Gastrocnemius medialis (tissue), 4 donors: ENCODE data around the gene AMER2. TPM values are rescaled to one million over a fixed set of nuclear protein-coding genes. Genes with fewer than 3 reads are reported as not detected.

Experiments
- ATAC-seq, 2 donors: fragments of 150-250 bp; one replicate each; pipeline ENCODE4 v1.9.1; 2016
- DNase-seq, 2 donors: peaks; one replicate each; pipeline ENCODE4 v3.0.0-alpha.2; 2019
- H3K27ac ChIP-seq, 4 donors: fragments of 200-600 bp; sonication (generic); 1 replicate in 1 of 4; 2 replicates in 3 of 4; pipeline ENCODE4 v1.5.1; 2016 to 2018; ENCODE audit warnings: mild to moderate bottlenecking in 2 of 4, moderate library complexity in 1 of 4
- H3K27me3 ChIP-seq, 3 donors: fragments of 200-600 bp; sonication (generic) in 2 of 3; 1 replicate in 1 of 3; 2 replicates in 2 of 3; pipeline versions ENCODE4 v1.5.1 to v1.6.0; 2016 to 2019; ENCODE audit warnings: mild to moderate bottlenecking in 1 of 3, moderate library complexity in 1 of 3
- H3K36me3 ChIP-seq, 2 donors: fragments of 200-600 bp; sonication (generic) in 1 of 2; one replicate each; pipeline ENCODE4 v1.5.1; 2017 to 2018
- H3K4me1 ChIP-seq, 2 donors: fragments of 200-600 bp; sonication (generic) in 1 of 2; one replicate each; pipeline ENCODE4 v1.5.1; 2016 to 2017; ENCODE audit warnings: mild to moderate bottlenecking in 2 of 2
- H3K4me3 ChIP-seq, 4 donors: fragments of 200-600 bp; sonication (generic) in 3 of 4; 1 replicate in 1 of 4; 2 replicates in 3 of 4; pipeline ENCODE4 v1.5.1; 2016 to 2019; ENCODE audit warnings: mild to moderate bottlenecking in 2 of 4
- H3K9me3 ChIP-seq, 3 donors: fragments of 200-600 bp; sonication (generic) in 2 of 3; 1 replicate in 1 of 3; 2 replicates in 2 of 3; pipeline ENCODE4 v1.5.1; 2016 to 2019
- POLR2A ChIP-seq, 2 donors: fragments of 450-650 bp; IDR thresholded peaks; one replicate each; pipeline ENCODE4 v1.6.1; 2017; ENCODE audit warnings: antibody characterized with exemption in 2 of 2, mild to moderate bottlenecking in 2 of 2, moderate library complexity in 2 of 2
- in situ Hi-C, 4 donors: fragments of 200-750 bp; cut with MboI; loops; one replicate each; pipeline versions ENCODE4 v1.15.0 to v1.8.0; 2017; ENCODE audit warnings: low sequenced_read_pairs in 4 of 4
- intact Hi-C: fragments of 100-400 bp; cut with DNase I; formaldehyde crosslinking; loops from one replicate; pipeline ENCODE4 v1.15.1; 2023; ENCODE audit warnings: low total_unique reads
- total RNA-seq, 4 donors: library from RNA; depleted of rRNA; stranded (reverse); fragments of >200 nt; gene quantifications; one replicate each; pipeline versions ENCODE4 v1.1.0 to v1.2.3, GENCODE V29; 2016
- TF ChIP-seq, protein P1 (sequence below), 5 experiments: fragments of 450-650 bp in 3 of 5; fragments of 200-600 bp in 2 of 5; sonication (generic) in 2 of 5; IDR thresholded peaks in 4 of 5; conservative IDR thresholded peaks in 1 of 5; 1 replicate in 4 of 5; 2 replicates in 1 of 5; pipeline ENCODE4 v1.5.1; 2016 to 2019; ENCODE audit warnings: antibody characterized with exemption in 5 of 5, mild to moderate bottlenecking in 3 of 5, moderate library complexity in 3 of 5

AMER2 gene
- total RNA-seq, 4 donors from 2014 or later = 0.10 to 0.87 (median 0.27) TPM; not detected in 1

DNA sequence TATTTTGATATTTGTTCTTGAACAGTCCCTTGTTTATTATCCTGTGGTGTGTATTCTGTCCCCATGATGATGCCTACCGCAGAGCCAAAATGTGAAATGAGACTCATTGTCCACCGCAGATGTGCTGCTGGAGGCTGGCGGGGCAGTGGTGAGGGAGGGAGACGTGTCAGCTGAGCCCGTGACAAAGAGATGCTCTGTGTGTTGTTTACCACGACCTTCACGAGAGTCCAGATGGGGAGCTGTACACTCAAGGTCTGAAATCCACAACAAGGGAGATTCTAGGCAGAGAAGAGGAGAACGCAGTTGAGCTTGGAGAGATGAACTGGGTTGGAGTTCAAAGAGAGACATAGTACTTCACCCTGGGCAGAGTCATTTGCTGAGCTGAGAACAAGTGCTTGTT, 20.8 kb upstream of the AMER2 start:
- intact Hi-C loops = no loop called here
- H3K4me1 ChIP-seq = no peaks in the 10 kb centered on the region
- DNase-seq (no peak), ATAC-seq (no peak)
- H3K9me3 ChIP-seq = no peaks in the 10 kb centered on the region
- TF ChIP-seq, protein P1, sequence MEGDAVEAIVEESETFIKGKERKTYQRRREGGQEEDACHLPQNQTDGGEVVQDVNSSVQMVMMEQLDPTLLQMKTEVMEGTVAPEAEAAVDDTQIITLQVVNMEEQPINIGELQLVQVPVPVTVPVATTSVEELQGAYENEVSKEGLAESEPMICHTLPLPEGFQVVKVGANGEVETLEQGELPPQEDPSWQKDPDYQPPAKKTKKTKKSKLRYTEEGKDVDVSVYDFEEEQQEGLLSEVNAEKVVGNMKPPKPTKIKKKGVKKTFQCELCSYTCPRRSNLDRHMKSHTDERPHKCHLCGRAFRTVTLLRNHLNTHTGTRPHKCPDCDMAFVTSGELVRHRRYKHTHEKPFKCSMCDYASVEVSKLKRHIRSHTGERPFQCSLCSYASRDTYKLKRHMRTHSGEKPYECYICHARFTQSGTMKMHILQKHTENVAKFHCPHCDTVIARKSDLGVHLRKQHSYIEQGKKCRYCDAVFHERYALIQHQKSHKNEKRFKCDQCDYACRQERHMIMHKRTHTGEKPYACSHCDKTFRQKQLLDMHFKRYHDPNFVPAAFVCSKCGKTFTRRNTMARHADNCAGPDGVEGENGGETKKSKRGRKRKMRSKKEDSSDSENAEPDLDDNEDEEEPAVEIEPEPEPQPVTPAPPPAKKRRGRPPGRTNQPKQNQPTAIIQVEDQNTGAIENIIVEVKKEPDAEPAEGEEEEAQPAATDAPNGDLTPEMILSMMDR (IDR thresholded peaks at IDR 0.05 in 4 of 5, conservative IDR thresholded peaks at IDR 0.05 in 1 of 5) = no peak
- TF ChIP-seq POLR2A (IDR thresholded peaks at IDR 0.05) = no peak
- in situ Hi-C loops = no loop called here
- H3K36me3 ChIP-seq = no peaks in the 10 kb centered on the region
- H3K27me3 ChIP-seq = peaks cover 0 to 3% (median 0%) of the 10 kb centered on the region in 3 donors
- H3K4me3 ChIP-seq = no peak overlapping the region
- H3K27ac ChIP-seq = no peak overlapping the region

DNA sequence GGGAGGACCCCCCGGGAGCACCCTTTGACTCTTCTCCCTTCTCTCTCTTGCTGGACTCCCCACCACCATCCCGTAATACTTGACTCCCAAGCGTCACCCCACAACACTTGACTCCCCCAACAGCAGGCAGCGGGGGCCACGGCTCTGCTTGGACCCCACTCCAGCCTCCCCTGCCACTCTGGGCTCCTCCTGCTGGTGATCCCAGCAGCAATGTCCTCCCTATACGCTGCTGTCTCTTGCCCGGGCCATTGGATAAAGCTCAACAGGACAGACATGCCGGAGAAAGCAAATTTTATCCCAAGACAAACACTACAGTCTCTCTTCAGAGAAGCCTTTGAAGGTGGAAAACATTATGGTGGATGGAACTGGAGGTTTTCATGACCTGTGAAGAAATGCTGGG, 20.4 kb upstream of the AMER2 start:
- intact Hi-C loops = no loop called here
- no peak for ATAC-seq
- no peak overlapping the region for H3K27ac ChIP-seq

DNA sequence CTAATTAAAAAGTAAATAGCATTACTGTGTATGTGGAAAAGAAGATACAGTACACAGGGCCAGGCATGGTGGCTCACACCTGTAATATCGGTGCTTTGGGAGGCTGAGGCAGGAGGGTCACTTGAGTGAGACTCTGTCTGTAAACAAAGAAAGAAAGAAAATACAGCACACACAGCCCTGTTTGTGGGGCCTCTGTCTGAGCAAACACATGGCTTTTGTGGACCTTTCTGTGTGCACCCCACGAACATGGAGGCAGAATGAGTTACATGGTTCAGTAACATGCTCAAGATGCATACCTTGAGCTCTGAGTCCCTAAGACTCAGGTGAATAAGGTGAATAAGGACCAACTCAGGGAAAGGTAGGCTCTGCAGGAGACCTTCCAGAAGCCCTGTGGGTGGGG, 20.0 kb upstream of the AMER2 start:
- Histone ChIP-seq H3K27me3 (peaks cover 0 to 3% (median 0%) of the 10 kb centered on the region in 3 donors), H3K9me3 (no peaks in the 10 kb centered on the region), H3K4me1 (no peaks in the 10 kb centered on the region), H3K36me3 (no peaks in the 10 kb centered on the region), H3K4me3 (no peak overlapping the region), H3K27ac (no peak overlapping the region)
- no peak for TF ChIP-seq POLR2A (IDR thresholded peaks at IDR 0.05)
- TF ChIP-seq, protein P1 (IDR thresholded peaks at IDR 0.05 in 4 of 5, conservative IDR thresholded peaks at IDR 0.05 in 1 of 5) = no peak
- intact Hi-C loops (no loop called here), in situ Hi-C loops (no loop called here)
- DNase-seq (no peak), ATAC-seq (no peak)

More for the DNA sequence above, 20.4 kb upstream of the AMER2 start:
- DNase-seq = no peak
- no peak overlapping the region for H3K4me3 ChIP-seq
- no peaks in the 10 kb centered on the region for H3K4me1 ChIP-seq
- H3K36me3 ChIP-seq = no peaks in the 10 kb centered on the region
- peaks cover 0 to 3% (median 0%) of the 10 kb centered on the region in 3 donors for H3K27me3 ChIP-seq
- no peak for TF ChIP-seq POLR2A (IDR thresholded peaks at IDR 0.05)
- TF ChIP-seq, protein P1 (IDR thresholded peaks at IDR 0.05 in 4 of 5, conservative IDR thresholded peaks at IDR 0.05 in 1 of 5) = no peak
- in situ Hi-C loops = no loop called here
- no peaks in the 10 kb centered on the region for H3K9me3 ChIP-seq

DNA sequence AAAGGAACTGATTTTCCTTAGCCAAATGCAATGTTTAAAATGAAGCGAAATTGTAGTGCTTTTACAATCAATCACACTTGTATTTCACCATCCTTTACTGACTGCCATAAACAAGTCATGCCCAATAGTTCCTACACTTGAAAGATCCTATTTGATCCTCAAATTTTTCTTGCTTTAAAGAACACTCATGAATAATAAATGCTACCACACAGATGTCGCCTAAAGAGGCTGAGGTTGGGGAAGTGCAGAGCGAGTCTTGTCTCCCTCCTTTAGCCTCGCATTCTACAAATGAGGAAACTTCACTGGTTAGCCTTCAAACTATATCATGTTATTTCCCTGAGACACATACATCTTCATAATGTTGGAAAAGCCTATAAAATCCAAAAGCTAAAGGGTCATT, 18.7 kb upstream of the AMER2 start:
- H3K27me3 ChIP-seq = peaks cover 0 to 3% (median 0%) of the 10 kb centered on the region in 3 donors
- in situ Hi-C loops = no loop called here
- intact Hi-C loops = no loop called here
- no peaks in the 10 kb centered on the region for H3K36me3 ChIP-seq
- TF ChIP-seq, protein P1 (IDR thresholded peaks at IDR 0.05 in 4 of 5, conservative IDR thresholded peaks at IDR 0.05 in 1 of 5) = no peak
- no peak for TF ChIP-seq POLR2A (IDR thresholded peaks at IDR 0.05)
- H3K27ac ChIP-seq = no peak overlapping the region
- no peaks in the 10 kb centered on the region for H3K4me1 ChIP-seq
- ATAC-seq = no peak
- no peak overlapping the region for H3K4me3 ChIP-seq
- no peaks in the 10 kb centered on the region for H3K9me3 ChIP-seq
- DNase-seq = no peak

DNA sequence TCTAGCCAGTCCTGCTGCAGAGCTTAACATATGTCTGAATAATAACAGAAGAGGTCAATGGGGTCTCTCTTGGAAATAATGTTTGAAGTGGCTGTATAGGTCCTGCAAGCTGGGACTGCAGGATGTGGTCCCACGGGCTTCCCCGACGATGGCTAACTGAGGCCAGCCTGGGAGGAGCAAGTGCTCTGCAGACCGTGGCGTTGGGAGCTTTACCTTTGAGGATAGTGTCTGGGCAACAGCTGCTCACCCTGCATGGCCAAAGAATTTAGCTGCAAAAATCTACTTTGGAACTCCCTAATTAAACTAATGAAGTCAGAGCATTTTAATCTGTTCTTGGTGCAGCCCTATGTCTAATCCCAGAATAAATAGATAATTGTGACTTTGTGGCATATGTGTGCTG, 18.2 kb upstream of the AMER2 start:
- H3K27me3 ChIP-seq = peaks cover 0 to 3% (median 0%) of the 10 kb centered on the region in 3 donors

More for the DNA sequence above, 18.2 kb upstream of the AMER2 start:
- H3K36me3 ChIP-seq = no peaks in the 10 kb centered on the region
- TF ChIP-seq, protein P1 (IDR thresholded peaks at IDR 0.05 in 4 of 5, conservative IDR thresholded peaks at IDR 0.05 in 1 of 5) = no peak
- TF ChIP-seq POLR2A (IDR thresholded peaks at IDR 0.05) = no peak
- no peak overlapping the region for H3K27ac ChIP-seq
- ATAC-seq = no peak
- H3K4me3 ChIP-seq = no peak overlapping the region
- no peak for DNase-seq
- H3K4me1 ChIP-seq = no peaks in the 10 kb centered on the region
- H3K9me3 ChIP-seq = no peaks in the 10 kb centered on the region
- in situ Hi-C loops (no loop called here), intact Hi-C loops (no loop called here)
